HUDEP-2 (cell line): ENCODE results near the gene AP3D1.
A peak's percentile ranks its signal among the peaks of the same experiment; 100 is the strongest.
"Not testable (repeated sequence)": the region's sequence is repeated elsewhere in the genome, so short reads cannot be mapped to it uniquely, and the experiment has no call there.

Experiments
- DNase-seq, 76 experiments: peaks; one replicate each; lab custom pipeline; 2025; ENCODE audit not compliant: unreplicated experiment in 76 of 76; lab: John Stamatoyannopoulos, UW

The AP3D1 gene

DNA sequence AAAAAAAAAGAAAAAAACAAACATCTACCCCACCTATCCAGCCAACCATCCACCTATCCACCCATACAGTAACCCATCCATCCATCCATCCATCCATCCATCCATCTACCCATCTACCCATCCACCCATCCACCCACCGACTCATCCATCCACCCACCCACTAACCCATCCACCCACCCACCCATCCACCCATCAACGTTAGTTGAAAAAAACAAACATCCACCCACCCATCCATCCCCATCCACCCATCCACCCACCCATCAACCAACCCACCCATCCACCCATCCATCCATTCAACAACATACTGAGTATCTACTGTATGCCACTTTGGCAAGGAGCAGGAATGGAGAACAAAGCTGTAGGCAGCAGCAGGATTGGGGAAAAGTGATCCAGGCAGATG, 6.1 kb upstream of the AP3D1 start:
- no peak for DNase-seq

DNA sequence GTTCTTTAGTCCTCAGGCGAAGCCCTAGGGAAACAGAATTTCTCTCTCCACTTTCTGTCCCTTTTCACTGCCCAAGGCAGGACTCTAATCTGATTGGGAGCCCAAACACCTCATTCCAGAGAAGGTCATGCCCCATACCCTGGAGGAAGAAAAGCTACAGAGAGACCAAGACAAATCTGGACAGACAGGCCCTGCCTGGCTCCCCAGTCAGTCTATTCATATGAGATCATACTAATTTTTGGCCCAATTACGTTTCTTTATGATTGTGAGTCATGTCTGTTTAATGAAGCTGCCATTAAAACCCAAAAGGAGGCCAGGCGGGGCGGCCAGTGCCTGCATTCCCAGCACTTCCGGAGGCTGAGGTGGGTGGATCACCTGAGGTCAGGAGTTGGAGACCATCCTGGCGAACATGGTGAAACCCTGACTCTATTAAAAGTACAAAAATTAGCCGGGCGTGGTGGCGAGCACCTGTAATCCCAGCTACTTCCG, 3.3 kb upstream of the AP3D1 start:
- DNase-seq = no peak

DNA sequence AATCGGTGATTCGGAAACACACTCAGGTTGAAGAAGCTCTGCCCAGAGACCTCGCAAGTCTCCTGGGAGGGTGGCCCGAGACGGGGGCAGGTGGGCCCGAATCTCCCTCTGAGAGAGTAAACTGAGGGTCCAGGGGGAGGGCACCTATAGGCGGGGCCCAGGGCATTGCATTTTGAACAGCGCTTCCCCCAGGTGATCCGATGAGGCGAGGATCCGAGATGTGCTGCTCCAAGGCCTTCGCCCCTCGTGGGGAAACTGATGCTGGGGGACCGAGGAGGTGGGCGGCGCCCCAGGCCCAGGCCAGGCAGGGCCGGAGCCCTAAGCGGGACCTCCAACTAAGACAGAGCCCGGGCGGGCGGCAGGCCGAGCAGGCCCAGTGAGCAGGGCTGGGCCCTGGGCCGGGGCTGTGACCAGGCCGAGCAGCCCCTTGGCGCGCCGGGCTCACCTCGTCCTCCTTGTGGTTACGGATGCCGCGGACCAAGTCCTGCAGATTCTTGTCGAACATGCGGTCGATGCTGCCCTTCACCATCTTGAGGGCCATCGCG, 500 bp downstream of the AP3D1 start:
- DNase-seq = peak in 2 of 76 experiments; percentile 42 to 64

DNA sequence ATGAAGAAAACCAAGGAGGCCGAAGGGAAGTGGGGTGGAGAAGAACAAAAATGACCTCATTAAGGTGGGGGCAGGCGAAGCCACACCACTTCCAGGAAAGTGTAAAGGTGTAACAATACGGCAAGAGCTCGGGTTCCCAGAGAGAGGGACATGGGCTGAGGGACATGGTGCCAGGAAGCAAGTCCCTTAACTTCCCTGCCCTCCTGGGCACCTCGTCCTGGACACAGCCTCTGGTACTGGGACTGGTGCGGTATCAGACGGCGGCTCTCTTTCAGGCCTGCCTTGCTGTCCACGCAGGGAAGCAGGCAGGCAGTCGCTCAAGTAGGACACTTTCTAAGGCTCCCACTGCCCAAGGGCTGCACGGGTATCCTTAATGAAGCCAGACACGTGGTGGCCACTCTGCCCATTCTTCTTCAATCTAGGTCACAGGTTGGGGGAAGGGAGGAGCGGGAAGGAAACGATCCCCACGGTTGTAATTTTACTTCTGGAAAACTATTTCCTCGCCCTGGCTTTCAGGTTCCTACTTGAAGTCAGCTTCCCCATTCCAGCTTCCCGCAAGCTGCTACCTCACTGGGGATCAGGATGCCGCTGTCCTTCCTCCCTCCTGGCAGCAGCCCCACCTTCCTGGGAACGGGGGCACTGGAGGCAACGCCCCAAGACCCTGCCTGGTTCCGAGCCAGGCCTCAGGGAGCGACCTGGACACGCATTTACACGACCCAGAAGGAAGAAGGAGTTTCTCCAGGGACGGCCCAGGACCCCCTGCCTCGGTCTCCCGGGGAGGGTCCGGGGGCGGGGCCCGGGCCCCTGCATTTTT, 1.2 kb downstream of the AP3D1 start:
- no peak for DNase-seq

DNA sequence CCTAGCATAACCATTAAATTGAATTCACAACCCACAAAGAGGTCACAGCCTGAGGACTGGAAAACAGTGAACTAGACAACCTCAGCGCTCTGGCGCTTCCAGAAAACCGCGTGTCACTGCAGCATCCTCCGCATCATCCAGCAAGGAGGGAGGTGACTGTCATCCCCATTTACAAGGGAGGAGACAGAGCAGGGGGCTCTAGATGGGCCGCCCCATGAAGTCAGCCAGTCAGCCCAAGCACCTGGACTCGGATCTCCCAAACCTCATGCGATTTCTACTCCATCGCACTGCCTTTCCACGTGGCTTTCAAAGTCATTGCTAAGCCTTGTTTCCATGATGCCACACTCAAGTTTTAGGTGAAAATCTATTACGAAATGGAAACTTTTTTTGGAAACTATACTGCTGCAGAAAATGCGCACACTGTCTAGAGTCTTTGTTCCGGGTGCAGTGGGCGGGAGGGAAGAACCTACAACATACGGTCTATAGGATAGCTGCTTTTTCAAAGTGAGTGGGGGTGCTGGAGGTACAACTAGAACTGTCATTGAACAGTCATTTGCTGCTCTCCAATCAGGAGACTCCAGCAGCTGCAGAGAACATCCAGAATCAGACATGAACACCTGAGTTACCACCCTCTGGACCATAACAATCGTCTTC, 2.8 kb downstream of the AP3D1 start:
- DNase-seq = no peak

DNA sequence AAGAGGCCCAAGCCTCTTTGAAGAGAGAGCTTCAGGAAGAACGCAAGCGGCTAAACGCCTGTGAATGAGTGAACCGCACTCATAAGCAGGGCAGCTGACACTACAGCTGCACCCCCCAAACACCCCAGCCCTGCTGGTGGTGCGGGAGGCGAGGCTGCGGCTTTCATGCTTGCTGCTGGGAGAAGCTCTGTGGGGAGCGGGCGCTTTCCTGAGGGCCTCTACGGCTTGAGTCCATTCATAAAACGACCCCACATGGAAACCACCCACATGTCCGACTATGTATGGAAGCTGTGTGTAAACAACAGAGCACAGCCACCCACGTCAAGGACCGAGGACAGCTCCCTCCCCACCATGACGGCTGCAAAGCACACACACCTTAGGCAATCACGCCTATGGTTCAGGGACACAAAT, 5.5 kb downstream of the AP3D1 start:
- no peak for DNase-seq

DNA sequence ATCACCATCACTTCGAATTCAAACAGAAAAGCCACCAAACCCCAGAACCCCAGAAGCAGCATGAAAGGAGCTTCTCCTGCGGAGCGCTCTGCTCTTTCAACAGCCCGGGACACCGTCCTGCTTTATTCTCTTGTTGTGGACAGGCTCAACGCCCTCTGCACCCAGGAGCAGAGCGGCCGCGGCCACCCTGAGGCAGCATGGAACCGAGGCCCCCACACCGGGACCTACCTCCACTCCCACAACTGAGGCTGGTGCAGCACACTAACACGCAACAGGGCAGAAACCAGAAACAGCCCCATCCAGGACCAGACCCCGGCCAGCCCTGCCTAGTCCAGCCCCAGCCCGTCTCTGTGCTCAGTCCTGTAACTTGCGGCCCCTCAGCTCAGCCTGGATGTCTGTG, 7.2 kb downstream of the AP3D1 start:
- DNase-seq = no peak

- no peak for DNase-seq
Measured at GRCh38 chr19:2142173-2142829, 9.1 kb downstream of the AP3D1 start.

DNA sequence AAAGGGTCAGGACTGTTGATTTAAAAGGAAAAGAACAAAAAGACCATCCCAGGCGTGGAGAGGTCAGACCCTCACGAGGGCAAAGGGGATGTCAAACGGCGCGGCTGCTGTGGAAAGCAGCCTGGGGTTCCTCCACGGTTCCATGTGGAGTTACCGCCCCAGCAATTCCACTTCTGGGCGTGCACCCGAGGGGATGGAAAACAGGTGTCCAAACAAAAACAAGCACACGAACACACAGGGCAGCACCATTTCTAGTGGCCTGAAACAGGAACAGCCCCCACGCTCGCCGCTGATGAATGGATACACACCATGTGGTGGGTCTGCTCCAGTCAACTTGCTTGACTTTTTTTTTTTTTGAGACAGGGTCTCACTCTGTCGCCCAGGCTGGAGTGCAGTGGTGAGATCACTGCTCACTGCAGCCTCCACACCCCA, 11.2 kb downstream of the AP3D1 start:
- no peak for DNase-seq

GRCh38 chr19:2139385-2140137, 11.8 kb downstream of the AP3D1 start:
- DNase-seq = no peak

GRCh38 chr19:2138061-2138728, 13.2 kb downstream of the AP3D1 start:
- DNase-seq = no peak

- no peak for DNase-seq
Measured at GRCh38 chr19:2136796-2137195, 14.6 kb downstream of the AP3D1 start.

- peak in 3 of 76 experiments; percentile 10 to 23 (median 11) for DNase-seq
Measured at GRCh38 chr19:2135474-2136402, 15.6 kb downstream of the AP3D1 start.

GRCh38 chr19:2132731-2133490, 18.5 kb downstream of the AP3D1 start:
- DNase-seq = no peak

GRCh38 chr19:2132191-2132590, 19.2 kb downstream of the AP3D1 start:
- DNase-seq = no peak

GRCh38 chr19:2131012-2131975, 20.1 kb downstream of the AP3D1 start:
- not testable (repeated sequence) for DNase-seq
